HAP-1 (cell line): Measurements from ENCODE around the gene MSX2.

Experiments used
- DNase-seq, 2 experiments: peaks; one replicate each; pipeline ENCODE4 v3.0.0-alpha.2; 2016 to 2020; ENCODE audit warnings: low spot score in 2 of 2
- H3K27me3 ChIP-seq: fragments of 250-450 bp; sonication (Bioruptor Pico); 2 replicates; pipeline ENCODE4 v1.5.1; 2020; ENCODE audit warnings: low read depth, mild to moderate bottlenecking, moderate library complexity
- H3K36me3 ChIP-seq: fragments of 250-450 bp; sonication (Bioruptor Pico); replicated peaks from 2 replicates; pipeline ENCODE4 v1.5.1; 2020; ENCODE audit warnings: mild to moderate bottlenecking
- H3K4me1 ChIP-seq: fragments of 250-450 bp; sonication (Bioruptor Pico); 2 replicates; pipeline ENCODE4 v1.5.1; 2020; ENCODE audit warnings: mild to moderate bottlenecking
- H3K4me3 ChIP-seq: fragments of 250-450 bp; sonication (Bioruptor Pico); 2 replicates; pipeline ENCODE4 v1.5.1; 2020; ENCODE audit warnings: mild to moderate bottlenecking, moderate library complexity
- H3K9me3 ChIP-seq: fragments of 250-450 bp; sonication (Bioruptor Pico); 2 replicates; pipeline ENCODE4 v1.5.1; 2020; ENCODE audit warnings: mild to moderate bottlenecking, moderate library complexity
- in situ Hi-C: fragments of 300-500 bp; cut with MboI; formaldehyde crosslinking; loops from 3 replicates; pipeline ENCODE4 v1.14.3; 2020; ENCODE audit warnings: low sequenced_read_pairs, inconsistent platforms, mixed read lengths

MSX2 gene

GRCh38 chr5:174724484-174725260 is at the start of gene MSX2:
TSS of gene MSX2 (plus strand) at chr5:174724582. CDS start at chr5:174724660, 78 bp downstream.
- Histone ChIP-seq H3K4me1 (peaks cover 33% of the 10 kb centered on the region), H3K36me3 (0 out of 2 replicates have a peak, but pooled peaks cover 5% of the 10 kb centered on the region), H3K9me3 (no peaks in the 10 kb centered on the region), H3K27me3 (no peaks in the 10 kb centered on the region), H3K4me3 (peak within 1 kb of the TSS; percentile 82)
- peak; percentile 88 to 93 for DNase-seq
- in situ Hi-C loops, result loop anchor here (10.0 kb wide), 1 partner anchor 140 kb away; no protein-coding TSS in a partner anchor

GRCh38 chr5:174675110-174675509 is 49.3 kb upstream of the MSX2 start:
- Histone ChIP-seq H3K9me3 (no peaks in the 10 kb centered on the region), H3K27me3 (no peaks in the 10 kb centered on the region; the same call in 1 of the 2 replicates), H3K4me3 (no peak overlapping the region), H3K4me1 (no peaks in the 10 kb centered on the region), H3K36me3 (no peaks in the 10 kb centered on the region)
- no peak for DNase-seq
- in situ Hi-C loops, result no loop called here

GRCh38 chr5:174675916-174676315 is 48.5 kb upstream of the MSX2 start:
- H3K36me3 ChIP-seq, result no peaks in the 10 kb centered on the region
- H3K4me1 ChIP-seq, result no peaks in the 10 kb centered on the region
- in situ Hi-C loops, result no loop called here
- H3K27me3 ChIP-seq, result no peaks in the 10 kb centered on the region; the same call in 1 of the 2 replicates
- H3K9me3 ChIP-seq, result no peaks in the 10 kb centered on the region
- DNase-seq, result no peak
- H3K4me3 ChIP-seq, result no peak overlapping the region

GRCh38 chr5:174678107-174678506 is 46.3 kb upstream of the MSX2 start:
- Histone ChIP-seq H3K4me1 (no peaks in the 10 kb centered on the region), H3K27me3 (no peaks in the 10 kb centered on the region; the same call in 1 of the 2 replicates), H3K4me3 (no peak overlapping the region), H3K9me3 (no peaks in the 10 kb centered on the region), H3K36me3 (no peaks in the 10 kb centered on the region)
- no peak for DNase-seq
- in situ Hi-C loops, result no loop called here

- Histone ChIP-seq H3K4me3 (no peak overlapping the region), H3K9me3 (no peaks in the 10 kb centered on the region), H3K4me1 (no peaks in the 10 kb centered on the region), H3K36me3 (no peaks in the 10 kb centered on the region), H3K27me3 (no peaks in the 10 kb centered on the region; the same call in 1 of the 2 replicates)
- in situ Hi-C loops, result no loop called here
- no peak for DNase-seq
Measured at GRCh38 chr5:174680901-174681565, 43.3 kb upstream of the MSX2 start.

GRCh38 chr5:174687503-174687902 is 36.9 kb upstream of the MSX2 start:
- Histone ChIP-seq H3K4me3 (no peak overlapping the region), H3K36me3 (no peaks in the 10 kb centered on the region), H3K27me3 (no peaks in the 10 kb centered on the region), H3K4me1 (peaks cover 19% of the 10 kb centered on the region), H3K9me3 (no peaks in the 10 kb centered on the region)
- peak in 1 of 2 experiments; percentile 71 for DNase-seq
- in situ Hi-C loops, result no loop called here

GRCh38 chr5:174688441-174689354 is 35.7 kb upstream of the MSX2 start:
- Histone ChIP-seq H3K9me3 (no peaks in the 10 kb centered on the region), H3K4me1 (peaks cover 24% of the 10 kb centered on the region), H3K4me3 (no peak overlapping the region; the same call in 1 of the 2 replicates), H3K36me3 (no peaks in the 10 kb centered on the region), H3K27me3 (no peaks in the 10 kb centered on the region)
- peak in 1 of 2 experiments; percentile 39 for DNase-seq
- in situ Hi-C loops, result no loop called here

GRCh38 chr5:174690271-174690670 is 34.1 kb upstream of the MSX2 start:
- peak in 1 of 2 experiments; percentile 15 for DNase-seq
- in situ Hi-C loops, result no loop called here
- peaks cover 24% of the 10 kb centered on the region for H3K4me1 ChIP-seq
- no peaks in the 10 kb centered on the region for H3K27me3 ChIP-seq
- no peaks in the 10 kb centered on the region for H3K9me3 ChIP-seq
- no peak overlapping the region for H3K4me3 ChIP-seq
- no peaks in the 10 kb centered on the region for H3K36me3 ChIP-seq

GRCh38 chr5:174692381-174692780 is 32.0 kb upstream of the MSX2 start:
- no peak for DNase-seq
- no peaks in the 10 kb centered on the region for H3K36me3 ChIP-seq
- peaks cover 20% of the 10 kb centered on the region for H3K4me1 ChIP-seq
- H3K9me3 ChIP-seq, result no peaks in the 10 kb centered on the region
- in situ Hi-C loops, result no loop called here
- no peaks in the 10 kb centered on the region for H3K27me3 ChIP-seq
- no peak overlapping the region for H3K4me3 ChIP-seq

GRCh38 chr5:174692982-174693422 is 31.4 kb upstream of the MSX2 start:
- peak; percentile 39 to 77 for DNase-seq
- Histone ChIP-seq H3K4me1 (peaks cover 16% of the 10 kb centered on the region), H3K27me3 (no peaks in the 10 kb centered on the region), H3K36me3 (no peaks in the 10 kb centered on the region), H3K4me3 (no peak overlapping the region), H3K9me3 (no peaks in the 10 kb centered on the region)
- in situ Hi-C loops, result no loop called here

- H3K9me3 ChIP-seq, result no peaks in the 10 kb centered on the region
- no peak for DNase-seq
- H3K27me3 ChIP-seq, result no peaks in the 10 kb centered on the region
- H3K4me3 ChIP-seq, result no peak overlapping the region
- no peaks in the 10 kb centered on the region for H3K36me3 ChIP-seq
- in situ Hi-C loops, result no loop called here
- H3K4me1 ChIP-seq, result peaks cover 7% of the 10 kb centered on the region
Measured at GRCh38 chr5:174693697-174694385, 30.5 kb upstream of the MSX2 start.

GRCh38 chr5:174694611-174695010 is 29.8 kb upstream of the MSX2 start:
- Histone ChIP-seq H3K36me3 (no peaks in the 10 kb centered on the region), H3K9me3 (no peaks in the 10 kb centered on the region), H3K27me3 (no peaks in the 10 kb centered on the region), H3K4me3 (no peak overlapping the region), H3K4me1 (peaks cover 5% of the 10 kb centered on the region)
- no peak for DNase-seq
- in situ Hi-C loops, result no loop called here

- H3K27me3 ChIP-seq, result no peaks in the 10 kb centered on the region
Measured at GRCh38 chr5:174698156-174698555, 26.2 kb upstream of the MSX2 start.

More at GRCh38 chr5:174698156-174698555, 26.2 kb upstream of the MSX2 start:
- in situ Hi-C loops, result no loop called here
- H3K4me1 ChIP-seq, result no peaks in the 10 kb centered on the region
- no peaks in the 10 kb centered on the region for H3K9me3 ChIP-seq
- no peak for DNase-seq
- no peak overlapping the region for H3K4me3 ChIP-seq
- H3K36me3 ChIP-seq, result no peaks in the 10 kb centered on the region
